SK-MEL-5 (cell line): ENCODE results near the gene ACAD11. TPM values are rescaled to one million over a fixed set of nuclear protein-coding genes. Genes with fewer than 3 reads are reported as not detected.

ENCODE experiments used
- total RNA-seq: library from RNA; depleted of rRNA; stranded (reverse); fragments of >200 nt; shearing (Covaris generic); gene quantifications from 2 replicates; pipeline ENCODE4 v1.2.3, GENCODE V29; 2014; rRNA removed

The ACAD11 gene
- total RNA-seq, 1 experiment from 2014 or later = 14.6 TPM

Other genes starting within 250 kb of the ACAD11 start
- 49.8 and 55.9 TPM in 2 replicates for gene DNAJC13, start 242.3 kb downstream of the ACAD11 start, total RNA-seq
- gene ACKR4, start 62.5 kb downstream of the ACAD11 start, total RNA-seq = not detected in 2 replicates
- 39.0 and 44.3 TPM in 2 replicates for gene UBA5, start 520 bp upstream of the ACAD11 start, total RNA-seq
- 25.5 and 30.2 TPM in 2 replicates for gene NPHP3, start 62.6 kb upstream of the ACAD11 start, total RNA-seq